A549 (cell line): ENCODE results near the gene TGOLN2.

Source experiments
- BHLHE40 ChIP-seq: IDR thresholded peaks from 2 replicates; pipeline ENCODE4 v1.6.1; 2012; ENCODE audit warnings: low read depth, low read length, inconsistent platforms
- FOXS1 ChIP-seq: fragments of 250-450 bp; sonication (Bioruptor Pico); IDR thresholded peaks from 2 replicates; pipeline ENCODE4 v1.5.0; 2020; ENCODE audit warnings: mild to moderate bottlenecking, moderate library complexity
- MAFK ChIP-seq: fragments of 450-650 bp; IDR thresholded peaks from 2 replicates; pipeline ENCODE4 v1.6.1; 2014; ENCODE audit not compliant: partially characterized antibody
- POLR2A ChIP-seq: IDR thresholded peaks from 2 replicates; pipeline ENCODE4 v1.6.1; 2012; ENCODE audit warnings: mild to moderate bottlenecking, low read length
- TF ChIP-seq, protein P1 (sequence below): fragments of >200 bp; sonication (Bioruptor Twin); formaldehyde crosslinking; IDR thresholded peaks from 3 replicates; pipeline ENCODE4 v1.5.1; 2016
- TF ChIP-seq, protein P2 (sequence below): IDR thresholded peaks from 2 replicates; pipeline ENCODE4 v1.6.1; 2012
- TF ChIP-seq, protein P3 (sequence below): fragments of 200-600 bp; sonication (generic); IDR thresholded peaks from 2 replicates; pipeline ENCODE4 v1.6.1; 2016; ENCODE audit warnings: antibody characterized with exemption, mild to moderate bottlenecking, moderate library complexity
- TF ChIP-seq, protein P4 (sequence below): fragments of >200 bp; sonication (Bioruptor Twin); formaldehyde crosslinking; IDR thresholded peaks from 3 replicates; pipeline ENCODE4 v1.6.1; 2016

DNA sequence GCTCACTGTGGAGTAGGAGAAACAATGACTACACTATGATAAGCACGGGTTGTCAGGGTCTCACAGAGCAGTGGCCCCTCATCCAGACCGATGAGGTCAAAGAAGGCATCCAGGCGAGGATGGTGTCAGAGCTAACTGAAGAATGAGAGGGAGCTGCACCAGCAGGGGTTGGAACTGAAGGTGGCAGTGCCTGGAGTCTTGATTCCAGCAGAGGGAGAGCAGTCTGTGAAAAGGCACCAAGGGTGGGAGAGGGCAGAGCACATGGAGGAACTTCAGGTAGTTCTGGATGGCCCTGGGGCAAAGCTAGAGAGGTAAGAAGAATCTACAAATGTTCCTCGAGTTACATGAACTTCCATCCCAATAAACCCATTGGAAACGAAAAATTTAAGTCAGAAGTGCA lies 39.4 kb upstream of the TGOLN2 start:
- TF ChIP-seq MAFK (no peak), BHLHE40 (no peak), POLR2A (no peak), FOXS1 (CRISPR knock-in tag) (no peak)
- TF ChIP-seq, protein P1, sequence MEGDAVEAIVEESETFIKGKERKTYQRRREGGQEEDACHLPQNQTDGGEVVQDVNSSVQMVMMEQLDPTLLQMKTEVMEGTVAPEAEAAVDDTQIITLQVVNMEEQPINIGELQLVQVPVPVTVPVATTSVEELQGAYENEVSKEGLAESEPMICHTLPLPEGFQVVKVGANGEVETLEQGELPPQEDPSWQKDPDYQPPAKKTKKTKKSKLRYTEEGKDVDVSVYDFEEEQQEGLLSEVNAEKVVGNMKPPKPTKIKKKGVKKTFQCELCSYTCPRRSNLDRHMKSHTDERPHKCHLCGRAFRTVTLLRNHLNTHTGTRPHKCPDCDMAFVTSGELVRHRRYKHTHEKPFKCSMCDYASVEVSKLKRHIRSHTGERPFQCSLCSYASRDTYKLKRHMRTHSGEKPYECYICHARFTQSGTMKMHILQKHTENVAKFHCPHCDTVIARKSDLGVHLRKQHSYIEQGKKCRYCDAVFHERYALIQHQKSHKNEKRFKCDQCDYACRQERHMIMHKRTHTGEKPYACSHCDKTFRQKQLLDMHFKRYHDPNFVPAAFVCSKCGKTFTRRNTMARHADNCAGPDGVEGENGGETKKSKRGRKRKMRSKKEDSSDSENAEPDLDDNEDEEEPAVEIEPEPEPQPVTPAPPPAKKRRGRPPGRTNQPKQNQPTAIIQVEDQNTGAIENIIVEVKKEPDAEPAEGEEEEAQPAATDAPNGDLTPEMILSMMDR, result no peak
- TF ChIP-seq, protein P2, sequence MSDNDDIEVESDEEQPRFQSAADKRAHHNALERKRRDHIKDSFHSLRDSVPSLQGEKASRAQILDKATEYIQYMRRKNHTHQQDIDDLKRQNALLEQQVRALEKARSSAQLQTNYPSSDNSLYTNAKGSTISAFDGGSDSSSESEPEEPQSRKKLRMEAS, result no peak
- TF ChIP-seq, protein P3, sequence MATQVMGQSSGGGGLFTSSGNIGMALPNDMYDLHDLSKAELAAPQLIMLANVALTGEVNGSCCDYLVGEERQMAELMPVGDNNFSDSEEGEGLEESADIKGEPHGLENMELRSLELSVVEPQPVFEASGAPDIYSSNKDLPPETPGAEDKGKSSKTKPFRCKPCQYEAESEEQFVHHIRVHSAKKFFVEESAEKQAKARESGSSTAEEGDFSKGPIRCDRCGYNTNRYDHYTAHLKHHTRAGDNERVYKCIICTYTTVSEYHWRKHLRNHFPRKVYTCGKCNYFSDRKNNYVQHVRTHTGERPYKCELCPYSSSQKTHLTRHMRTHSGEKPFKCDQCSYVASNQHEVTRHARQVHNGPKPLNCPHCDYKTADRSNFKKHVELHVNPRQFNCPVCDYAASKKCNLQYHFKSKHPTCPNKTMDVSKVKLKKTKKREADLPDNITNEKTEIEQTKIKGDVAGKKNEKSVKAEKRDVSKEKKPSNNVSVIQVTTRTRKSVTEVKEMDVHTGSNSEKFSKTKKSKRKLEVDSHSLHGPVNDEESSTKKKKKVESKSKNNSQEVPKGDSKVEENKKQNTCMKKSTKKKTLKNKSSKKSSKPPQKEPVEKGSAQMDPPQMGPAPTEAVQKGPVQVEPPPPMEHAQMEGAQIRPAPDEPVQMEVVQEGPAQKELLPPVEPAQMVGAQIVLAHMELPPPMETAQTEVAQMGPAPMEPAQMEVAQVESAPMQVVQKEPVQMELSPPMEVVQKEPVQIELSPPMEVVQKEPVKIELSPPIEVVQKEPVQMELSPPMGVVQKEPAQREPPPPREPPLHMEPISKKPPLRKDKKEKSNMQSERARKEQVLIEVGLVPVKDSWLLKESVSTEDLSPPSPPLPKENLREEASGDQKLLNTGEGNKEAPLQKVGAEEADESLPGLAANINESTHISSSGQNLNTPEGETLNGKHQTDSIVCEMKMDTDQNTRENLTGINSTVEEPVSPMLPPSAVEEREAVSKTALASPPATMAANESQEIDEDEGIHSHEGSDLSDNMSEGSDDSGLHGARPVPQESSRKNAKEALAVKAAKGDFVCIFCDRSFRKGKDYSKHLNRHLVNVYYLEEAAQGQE, result no peak
- TF ChIP-seq, protein P4, sequence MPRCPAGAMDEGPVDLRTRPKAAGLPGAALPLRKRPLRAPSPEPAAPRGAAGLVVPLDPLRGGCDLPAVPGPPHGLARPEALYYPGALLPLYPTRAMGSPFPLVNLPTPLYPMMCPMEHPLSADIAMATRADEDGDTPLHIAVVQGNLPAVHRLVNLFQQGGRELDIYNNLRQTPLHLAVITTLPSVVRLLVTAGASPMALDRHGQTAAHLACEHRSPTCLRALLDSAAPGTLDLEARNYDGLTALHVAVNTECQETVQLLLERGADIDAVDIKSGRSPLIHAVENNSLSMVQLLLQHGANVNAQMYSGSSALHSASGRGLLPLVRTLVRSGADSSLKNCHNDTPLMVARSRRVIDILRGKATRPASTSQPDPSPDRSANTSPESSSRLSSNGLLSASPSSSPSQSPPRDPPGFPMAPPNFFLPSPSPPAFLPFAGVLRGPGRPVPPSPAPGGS, result no peak
